OCI-M2 (cell line): ENCODE results near the gene NSUN4.

Source experiments
- DNase-seq: peaks from one replicate; lab custom pipeline; 2025; ENCODE audit not compliant: unreplicated experiment; lab: John Stamatoyannopoulos, UW

NSUN4 gene

DNA sequence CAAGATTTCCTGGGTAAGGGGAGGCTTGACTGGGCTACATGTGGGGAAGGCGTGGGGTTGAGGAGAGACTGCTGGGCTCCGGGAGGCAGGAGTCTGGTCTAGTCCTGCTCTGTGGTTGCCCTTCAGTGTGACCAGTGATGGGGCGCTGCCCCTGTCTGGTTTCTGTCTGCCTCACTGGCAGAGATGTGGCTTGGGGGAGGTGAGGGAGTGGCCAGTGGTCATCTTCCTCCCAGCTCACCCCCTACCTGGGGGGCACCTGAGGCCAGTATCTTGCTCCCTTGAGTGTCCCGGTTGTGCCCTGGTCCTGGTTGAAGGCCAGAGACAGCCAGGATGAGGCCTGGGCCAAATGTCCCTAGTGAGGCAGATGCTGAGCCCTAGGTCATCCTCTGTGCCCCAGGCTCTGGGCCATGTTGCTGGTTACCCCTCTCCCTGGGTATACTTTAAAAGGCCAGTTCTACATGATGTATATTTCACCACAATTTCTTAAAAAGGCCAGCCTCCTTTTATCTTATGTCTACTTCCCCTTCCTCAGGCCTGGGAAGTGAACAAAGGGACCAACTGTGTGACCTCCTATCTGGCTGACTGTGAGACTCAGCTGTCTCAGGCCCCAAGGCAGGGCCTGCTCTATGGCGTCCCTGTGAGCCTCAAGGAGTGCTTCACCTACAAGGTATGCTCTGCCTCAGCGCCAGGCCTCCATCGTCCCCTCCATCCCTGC, 64.0 kb downstream of the NSUN4 start:
- DNase-seq: no peak

DNA sequence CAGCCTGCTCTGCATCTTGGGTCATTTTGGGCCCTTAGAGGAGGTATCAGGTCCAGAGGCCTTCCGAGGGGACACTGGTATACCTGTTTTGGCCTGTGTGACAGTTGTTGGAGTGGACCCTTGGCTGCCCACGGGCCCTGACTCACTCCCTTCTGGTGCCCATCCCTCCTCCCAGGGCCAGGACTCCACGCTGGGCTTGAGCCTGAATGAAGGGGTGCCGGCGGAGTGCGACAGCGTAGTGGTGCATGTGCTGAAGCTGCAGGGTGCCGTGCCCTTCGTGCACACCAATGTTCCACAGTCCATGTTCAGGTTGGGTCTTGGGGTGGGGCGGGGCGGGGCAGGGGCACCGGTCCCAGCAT, 64.6 kb downstream of the NSUN4 start:
- DNase-seq: no peak

GRCh38 chr1:46405724-46406123, 65.1 kb downstream of the NSUN4 start:
- DNase-seq: no peak

DNA sequence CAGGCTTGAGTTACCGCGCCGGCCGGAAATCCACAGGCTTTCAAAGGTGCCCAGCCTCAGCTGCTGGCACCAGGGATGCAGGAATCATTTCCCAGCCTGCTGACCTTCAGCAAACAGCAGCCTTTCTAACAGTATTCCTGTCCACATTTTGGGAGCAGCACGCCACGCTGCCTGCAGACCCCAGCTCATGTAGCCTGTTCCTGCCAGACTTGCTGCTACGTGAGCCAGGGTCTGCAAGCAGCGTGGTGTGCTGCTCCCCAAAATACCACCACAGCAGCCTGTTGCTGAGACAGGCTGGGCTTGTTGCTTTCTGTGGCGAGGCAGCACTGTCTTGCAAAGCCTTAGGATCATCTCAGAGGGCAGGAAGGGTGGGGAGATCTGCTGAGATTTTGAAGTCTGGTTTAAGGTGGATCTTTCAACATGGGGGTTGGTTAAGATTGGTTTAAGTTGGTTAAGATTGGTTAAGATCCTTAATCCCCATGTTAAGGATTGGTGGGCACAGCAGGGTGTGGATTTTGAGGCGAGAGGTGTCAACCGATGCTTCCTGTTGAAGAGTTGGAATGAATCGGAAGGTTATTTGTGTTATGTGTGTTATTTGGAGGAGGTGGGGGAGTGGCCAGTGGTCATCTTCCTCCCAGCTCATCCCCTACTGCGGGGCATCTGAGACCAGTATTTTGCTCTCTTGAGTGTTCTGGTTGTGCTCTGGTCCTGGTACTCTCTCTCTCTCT, 66.4 kb downstream of the NSUN4 start:
- DNase-seq: no peak

- DNase-seq: no peak
Observed at GRCh38 chr1:46407636-46408035, 67.0 kb downstream of the NSUN4 start.

DNA sequence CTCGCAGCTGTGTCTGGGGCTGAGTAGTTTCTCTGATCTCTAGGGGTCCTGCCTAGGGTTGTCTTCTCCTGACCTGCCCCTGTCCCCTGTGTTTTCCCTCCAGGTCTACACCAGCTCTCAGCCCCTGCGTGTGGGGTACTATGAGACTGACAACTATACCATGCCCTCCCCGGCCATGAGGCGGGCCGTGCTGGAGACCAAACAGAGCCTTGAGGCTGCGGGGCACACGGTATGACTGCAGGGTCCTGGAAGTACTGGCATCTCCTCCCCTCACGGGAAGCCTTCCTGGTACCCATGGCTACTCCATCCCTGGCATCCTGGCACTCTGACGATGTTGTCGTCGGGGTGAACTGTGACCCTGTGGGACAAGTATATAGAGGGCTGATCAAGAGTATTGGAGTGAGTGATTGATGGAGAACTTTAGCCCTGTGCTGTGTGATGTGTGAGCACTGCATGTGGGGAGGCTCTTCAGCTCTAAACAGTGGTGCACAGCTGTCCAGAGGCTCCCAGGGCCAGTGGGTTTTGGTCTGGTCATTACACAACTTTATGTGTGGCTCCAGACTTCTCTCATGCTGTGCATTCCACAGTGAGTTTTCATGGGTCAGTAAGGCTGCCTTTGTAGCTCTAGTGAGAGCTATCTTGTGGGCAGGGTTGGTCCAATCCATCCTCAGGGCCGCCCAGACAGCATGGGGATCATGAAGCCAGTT, 67.9 kb downstream of the NSUN4 start:
- no peak for DNase-seq

GRCh38 chr1:46409063-46409372, 68.4 kb downstream of the NSUN4 start:
- no peak for DNase-seq

DNA sequence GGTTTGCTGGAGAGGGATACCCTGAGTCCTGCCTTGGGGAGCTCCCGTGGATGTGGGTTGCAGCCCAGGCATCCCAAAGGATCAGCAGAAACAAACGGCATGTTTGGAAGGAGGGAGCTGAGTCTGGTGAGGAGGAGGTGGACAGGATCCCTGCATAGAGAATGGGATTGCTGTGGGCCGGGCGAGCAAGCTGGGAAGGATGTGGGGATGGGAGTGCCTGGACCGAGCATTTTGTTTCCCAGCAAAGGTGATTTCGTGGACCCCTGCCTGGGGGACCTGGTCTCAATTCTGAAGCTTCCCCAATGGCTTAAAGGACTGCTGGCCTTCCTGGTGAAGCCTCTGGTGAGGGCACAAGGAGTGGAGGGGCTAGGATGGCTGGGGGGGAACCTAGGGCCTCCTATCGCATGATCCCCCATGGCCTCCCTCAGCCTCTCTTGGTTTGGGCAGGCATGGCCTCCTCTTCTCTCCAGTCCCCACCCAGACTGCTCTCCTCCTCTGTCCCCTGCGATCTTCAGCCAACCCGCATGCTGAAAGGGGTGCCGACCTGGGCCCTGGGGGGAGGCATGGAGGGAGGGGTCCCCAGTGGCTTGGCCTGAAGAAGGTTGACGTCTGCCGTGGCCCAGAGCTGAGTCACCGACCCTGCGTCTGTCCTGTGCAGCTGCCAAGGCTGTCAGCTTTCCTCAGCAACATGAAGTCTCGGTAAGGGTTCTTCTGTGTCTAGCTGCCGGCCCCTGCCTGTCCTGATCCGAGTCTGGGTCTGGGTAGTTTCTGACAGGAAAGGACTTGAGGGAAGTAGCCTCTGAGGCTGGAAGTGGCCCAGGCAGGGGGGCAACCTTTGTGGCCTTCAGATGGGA, 69.8 kb downstream of the NSUN4 start:
- DNase-seq: no peak

- no peak for DNase-seq
Observed at GRCh38 chr1:46411010-46411405, 70.4 kb downstream of the NSUN4 start.
